ENCODE data around the gene EIF4B. TPM values are rescaled to one million over a fixed set of nuclear protein-coding genes. Genes with fewer than 3 reads are reported as not detected.

The EIF4B gene
- total and polyA plus RNA-seq, 2 donors (not counting 1 experiment from before 2014, with no cell fraction given): 252 to 674 TPM

DNA sequence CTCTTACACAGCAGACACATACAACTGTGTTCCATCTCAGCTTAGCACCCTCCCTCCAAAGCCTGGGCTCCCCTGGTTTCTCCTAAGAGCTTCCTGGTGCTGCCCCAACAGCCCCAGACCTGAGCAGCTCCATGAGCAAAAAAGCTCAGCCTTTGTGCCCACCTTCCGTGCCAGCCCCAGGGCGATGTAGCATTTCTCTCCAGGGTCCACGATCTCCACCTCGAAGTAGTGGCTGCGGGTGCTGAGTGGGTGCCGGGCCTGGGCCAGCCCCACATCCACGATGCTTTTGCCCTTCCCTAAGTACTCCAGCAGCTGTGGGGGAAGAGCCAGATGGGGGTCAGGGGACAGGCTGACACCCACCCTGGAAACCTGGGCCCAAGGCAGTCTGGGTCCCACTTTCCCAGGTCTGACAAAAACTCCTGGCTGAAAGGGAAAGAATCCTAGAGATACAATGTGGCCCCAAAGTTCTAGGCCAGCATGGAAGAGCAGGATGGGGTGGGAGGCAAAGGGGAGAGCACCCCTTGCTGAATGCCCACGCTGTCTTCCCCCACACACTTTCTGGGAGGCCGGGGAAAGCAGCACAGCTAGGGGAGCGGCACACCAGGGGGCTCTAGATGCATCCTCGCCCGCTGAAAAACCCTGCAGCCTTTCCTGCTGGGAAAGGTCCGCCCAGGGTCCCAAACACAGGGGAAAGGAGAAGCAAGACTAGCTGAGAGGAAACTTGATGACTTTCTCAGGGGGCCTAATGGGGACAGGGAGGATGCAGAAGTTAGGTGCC lies 61.9 kb downstream of the EIF4B start:
- Histone ChIP-seq H3K36me3 (replicated peaks in 1 of 2; ENCODE audit: control extremely low read depth in 1 of 2, control insufficient read depth in 1 of 2, extremely low read depth in 1 of 2, insufficient read depth in 2 of 2, low read length in 1 of 2) (peaks cover 0 to 77% of the 10 kb centered on the region in 2 experiments), H3K4me3 (ENCODE audit: control extremely low read depth in 1 of 5, extremely low read depth in 1 of 5, insufficient read depth in 1 of 5, low read depth in 2 of 5, low read length in 4 of 5) (no peak overlapping the region), H3K9me3 (ENCODE audit: control extremely low read depth in 1 of 3, control insufficient read depth in 2 of 3, insufficient read depth in 1 of 3, low read length in 2 of 3) (no peaks in the 10 kb centered on the region), H3K27me3 (replicated peaks in 1 of 4; ENCODE audit: control extremely low read depth in 1 of 4, control insufficient read depth in 3 of 4, insufficient read depth in 4 of 4, low read length in 3 of 4) (no peaks in the 10 kb centered on the region), H3K9ac (ENCODE audit: low read length) (no peak overlapping the region), H4K20me1 (ENCODE audit: control insufficient read depth, insufficient read depth, low read length, poor library complexity, severe bottlenecking) (peaks cover 39% of the 10 kb centered on the region), H3K4me1 (ENCODE audit: control insufficient read depth in 2 of 2, insufficient read depth in 2 of 2, low read length in 2 of 2) (peaks cover 6 to 18% of the 10 kb centered on the region in 2 donors), H3K4me2 (replicated peaks; ENCODE audit: low read depth, low read length, poor library complexity, severe bottlenecking) (no peak overlapping the region), H2AFZ (ENCODE audit: insufficient read depth, low read depth, low read length, poor library complexity, severe bottlenecking) (no peak overlapping the region), H3K27ac (ENCODE audit: low read length in 2 of 2) (no peak overlapping the region), H3K79me2 (ENCODE audit: control insufficient read depth, insufficient read depth, low read length) (peaks cover 8% of the 10 kb centered on the region)
- Mint-ChIP-seq H3K27ac (peak overlapping the region; percentile 6), H3K27me3 (no peaks in the 10 kb centered on the region), H3K4me3 (no peak overlapping the region), H3K9me3 (ENCODE audit: insufficient read depth) (no peaks in the 10 kb centered on the region), H3K4me1 (peaks cover 17% of the 10 kb centered on the region)
- DNase-seq (no peak), ATAC-seq (ENCODE audit: low read depth) (no peak)
- ChIA-PET CTCF (interaction anchor here (0.6 to 14.1 kb wide), 8 partner anchors 11 to 188 kb away, joined by 3 to 344 read pairs (median 6); partner anchors contain the start of genes IGFBP6, SOAT2 and SPRYD3), POLR2A (interaction anchor here (2.1 kb wide), 1 partner anchor 11 kb away, joined by 5 read pairs; the partner anchor contains the start of gene SPRYD3)
- WGBS (ENCODE audit: insufficient coverage): 96% methylated on average over 13 of the region's 13 CpGs
- intact Hi-C loops (cut with micrococcal nuclease): loop anchor here (5.0 kb wide), 1 partner anchor 129 kb away; no protein-coding TSS in a partner anchor
- TF ChIP-seq EZH2 (IDR thresholded peaks at IDR 0.05; ENCODE audit: borderline replicate concordance, insufficient read depth, low read depth, low read length, poor library complexity, severe bottlenecking): no peak

GRCh38 chr12:53068811-53069585 lies 62.7 kb downstream of the EIF4B start:
- Histone ChIP-seq H3K79me2 (ENCODE audit: control insufficient read depth, insufficient read depth, low read length) (peaks cover 8% of the 10 kb centered on the region), H2AFZ (ENCODE audit: insufficient read depth, low read depth, low read length, poor library complexity, severe bottlenecking) (no peak overlapping the region), H3K4me3 (ENCODE audit: control extremely low read depth in 1 of 5, extremely low read depth in 1 of 5, insufficient read depth in 1 of 5, low read depth in 2 of 5, low read length in 4 of 5) (no peak overlapping the region), H3K36me3 (replicated peaks in 1 of 2; ENCODE audit: control extremely low read depth in 1 of 2, control insufficient read depth in 1 of 2, extremely low read depth in 1 of 2, insufficient read depth in 2 of 2, low read length in 1 of 2) (peaks cover 0 to 77% of the 10 kb centered on the region in 2 experiments), H4K20me1 (ENCODE audit: control insufficient read depth, insufficient read depth, low read length, poor library complexity, severe bottlenecking) (peaks cover 39% of the 10 kb centered on the region), H3K9ac (ENCODE audit: low read length) (no peak overlapping the region), H3K4me2 (replicated peaks; ENCODE audit: low read depth, low read length, poor library complexity, severe bottlenecking) (no peak overlapping the region), H3K27ac (ENCODE audit: low read length in 2 of 2) (no peak overlapping the region), H3K27me3 (replicated peaks in 1 of 4; ENCODE audit: control extremely low read depth in 1 of 4, control insufficient read depth in 3 of 4, insufficient read depth in 4 of 4, low read length in 3 of 4) (no peaks in the 10 kb centered on the region), H3K4me1 (ENCODE audit: control insufficient read depth in 2 of 2, insufficient read depth in 2 of 2, low read length in 2 of 2) (peaks cover 6 to 21% of the 10 kb centered on the region in 2 donors), H3K9me3 (ENCODE audit: control extremely low read depth in 1 of 3, control insufficient read depth in 2 of 3, insufficient read depth in 1 of 3, low read length in 2 of 3) (no peaks in the 10 kb centered on the region)
- ChIA-PET POLR2A (interaction anchor here (2.1 kb wide), 1 partner anchor 10 kb away, joined by 5 read pairs; the partner anchor contains the start of gene SPRYD3), CTCF (interaction anchor here (1.1 to 14.1 kb wide), 5 partner anchors 10 to 62 kb away, joined by 3 to 344 read pairs (median 9); partner anchors contain the start of genes IGFBP6, SOAT2 and SPRYD3)
- Mint-ChIP-seq H3K9me3 (ENCODE audit: insufficient read depth) (no peaks in the 10 kb centered on the region), H3K4me3 (no peak overlapping the region), H3K27me3 (no peaks in the 10 kb centered on the region), H3K4me1 (peaks cover 22% of the 10 kb centered on the region), H3K27ac (no peak overlapping the region)
- DNase-seq (no peak), ATAC-seq (ENCODE audit: low read depth) (no peak)
- intact Hi-C loops (cut with micrococcal nuclease): loop anchor here (5.0 kb wide), 1 partner anchor 128 kb away; no protein-coding TSS in a partner anchor
- 94% methylated on average over 5 of the region's 15 CpGs for WGBS (ENCODE audit: insufficient coverage)
- no peak for TF ChIP-seq EZH2 (IDR thresholded peaks at IDR 0.05; ENCODE audit: borderline replicate concordance, insufficient read depth, low read depth, low read length, poor library complexity, severe bottlenecking)
- TF ChIP-seq, protein P1, sequence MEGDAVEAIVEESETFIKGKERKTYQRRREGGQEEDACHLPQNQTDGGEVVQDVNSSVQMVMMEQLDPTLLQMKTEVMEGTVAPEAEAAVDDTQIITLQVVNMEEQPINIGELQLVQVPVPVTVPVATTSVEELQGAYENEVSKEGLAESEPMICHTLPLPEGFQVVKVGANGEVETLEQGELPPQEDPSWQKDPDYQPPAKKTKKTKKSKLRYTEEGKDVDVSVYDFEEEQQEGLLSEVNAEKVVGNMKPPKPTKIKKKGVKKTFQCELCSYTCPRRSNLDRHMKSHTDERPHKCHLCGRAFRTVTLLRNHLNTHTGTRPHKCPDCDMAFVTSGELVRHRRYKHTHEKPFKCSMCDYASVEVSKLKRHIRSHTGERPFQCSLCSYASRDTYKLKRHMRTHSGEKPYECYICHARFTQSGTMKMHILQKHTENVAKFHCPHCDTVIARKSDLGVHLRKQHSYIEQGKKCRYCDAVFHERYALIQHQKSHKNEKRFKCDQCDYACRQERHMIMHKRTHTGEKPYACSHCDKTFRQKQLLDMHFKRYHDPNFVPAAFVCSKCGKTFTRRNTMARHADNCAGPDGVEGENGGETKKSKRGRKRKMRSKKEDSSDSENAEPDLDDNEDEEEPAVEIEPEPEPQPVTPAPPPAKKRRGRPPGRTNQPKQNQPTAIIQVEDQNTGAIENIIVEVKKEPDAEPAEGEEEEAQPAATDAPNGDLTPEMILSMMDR (IDR thresholded peaks at IDR 0.05): no peak
